ENCODE measurements around the gene ZFR2. TPM values are rescaled to one million over a fixed set of nuclear protein-coding genes. Genes with fewer than 3 reads are reported as not detected.

The ZFR2 gene
- total and polyA plus RNA-seq, 10 of the 15 experiments (the other 5 are each of a cell fraction or from before 2014, with no cell fraction given), result 0.18 TPM; not detected in 9

GRCh38 chr19:3785451-3785937 lies 83.3 kb downstream of the ZFR2 start:
- ChIA-PET POLR2A (no interaction called here), RAD21 (ENCODE audit: unreplicated experiment) (no interaction called here), CTCF (no interaction called here), SMC1A (ENCODE audit: uncharacterized antibody, unreplicated experiment) (no interaction called here)
- Histone ChIP-seq H2AFZ (ENCODE audit: control insufficient read depth, low read depth, low read length) (no peak overlapping the region), H4K20me1 (ENCODE audit: control insufficient read depth, insufficient read depth) (no peaks in the 10 kb centered on the region), H3K9ac (ENCODE audit: control insufficient read depth, insufficient read depth, low read length) (no peak overlapping the region), H3K4me3 (peak overlapping the region; percentile 11; the same call in 1 of the 2 replicates), H3K27ac (ENCODE audit: control insufficient read depth, insufficient read depth) (no peak overlapping the region), H3K79me2 (ENCODE audit: control insufficient read depth, insufficient read depth, low read length) (no peaks in the 10 kb centered on the region), H3K4me1 (ENCODE audit: control insufficient read depth, insufficient read depth, low read length) (no peaks in the 10 kb centered on the region), H3K9me3 (replicated peaks; ENCODE audit: control insufficient read depth, insufficient read depth, low read length) (no peaks in the 10 kb centered on the region; the same call in 2 of the 3 replicates), H3K27me3 (replicated peaks in 1 of 2; ENCODE audit: control insufficient read depth in 2 of 2, insufficient read depth in 2 of 2, low read length in 1 of 2) (no peaks in the 10 kb centered on the region; a peak in 1 of 4 replicates), H3K4me2 (ENCODE audit: control insufficient read depth, insufficient read depth) (peak overlapping the region; percentile 33), H3K36me3 (ENCODE audit: control insufficient read depth in 2 of 2, insufficient read depth in 2 of 2, low read length in 1 of 2) (no peaks in the 10 kb centered on the region; a peak in 1 of 4 replicates)
- in situ Hi-C loops (cut with MboI), result no loop called here
- TF ChIP-seq NRF1 (conservative IDR thresholded peaks at IDR 0.05; ENCODE audit: low read depth, low read length) (no peak), GATAD2B (conservative IDR thresholded peaks at IDR 0.05; ENCODE audit: low read depth) (no peak), IRF4 (IDR thresholded peaks at IDR 0.05; ENCODE audit: low read depth, low read length) (no peak), NFYB (IDR thresholded peaks at IDR 0.05; ENCODE audit: insufficient read depth, low read depth, low read length) (no peak), PML (IDR thresholded peaks at IDR 0.05; ENCODE audit: low read length) (no peak), IRF5 (IDR thresholded peaks at IDR 0.05; ENCODE audit: borderline replicate concordance) (no peak), HDAC6 (IDR thresholded peaks at IDR 0.05; ENCODE audit: unreplicated experiment) (peak; percentile 96), ELK1 (IDR thresholded peaks at IDR 0.05; ENCODE audit: low read depth, low read length) (no peak), E2F4 (IDR thresholded peaks at IDR 0.05; ENCODE audit: low read depth, low read length) (no peak)
- ATAC-seq (no peak), FAIRE-seq (no peak), DNase-seq (ENCODE audit: low read depth, low spot score) (no peak)
- 6% methylated on average over 25 of the region's 47 CpGs for WGBS (ENCODE audit: insufficient coverage, insufficient replicate concordance, low lambda C conversion rate, missing lambda C conversion rate)
- intact Hi-C loops (cut with micrococcal nuclease; ENCODE audit: unreplicated experiment), result no loop called here
- BruUV-seq (replicated peaks), result no TSS peak
